ENCODE measurements around the gene GSG1L2.

GSG1L2 gene

GRCh38 chr17:9859781-9860180 lies 37.9 kb upstream of the GSG1L2 start:
- DNase-seq (ENCODE audit: extremely low read depth, insufficient read length) = no peak
- no peak for TF ChIP-seq CTCF (IDR thresholded peaks at IDR 0.05; ENCODE audit: insufficient read depth, low read length, poor library complexity, severe bottlenecking)
- Histone ChIP-seq H3K27me3 (replicated peaks; ENCODE audit: control insufficient read depth, insufficient read depth, low read length) (no peaks in the 10 kb centered on the region; the same call in 1 of the 2 replicates), H3K36me3 (ENCODE audit: control insufficient read depth, insufficient read depth, low read length) (no peaks in the 10 kb centered on the region), H3K4me3 (replicated peaks; ENCODE audit: low read depth, low read length) (no peak overlapping the region)

GRCh38 chr17:9855036-9855435 lies 33.2 kb upstream of the GSG1L2 start:
- Histone ChIP-seq H3K4me3 (replicated peaks; ENCODE audit: low read depth, low read length) (no peak overlapping the region), H3K27me3 (replicated peaks; ENCODE audit: control insufficient read depth, insufficient read depth, low read length) (no peaks in the 10 kb centered on the region; the same call in 1 of the 2 replicates), H3K36me3 (ENCODE audit: control insufficient read depth, insufficient read depth, low read length) (no peaks in the 10 kb centered on the region)
- no peak for DNase-seq (ENCODE audit: extremely low read depth, insufficient read length)
- TF ChIP-seq CTCF (IDR thresholded peaks at IDR 0.05; ENCODE audit: insufficient read depth, low read length, poor library complexity, severe bottlenecking) = no peak

DNA sequence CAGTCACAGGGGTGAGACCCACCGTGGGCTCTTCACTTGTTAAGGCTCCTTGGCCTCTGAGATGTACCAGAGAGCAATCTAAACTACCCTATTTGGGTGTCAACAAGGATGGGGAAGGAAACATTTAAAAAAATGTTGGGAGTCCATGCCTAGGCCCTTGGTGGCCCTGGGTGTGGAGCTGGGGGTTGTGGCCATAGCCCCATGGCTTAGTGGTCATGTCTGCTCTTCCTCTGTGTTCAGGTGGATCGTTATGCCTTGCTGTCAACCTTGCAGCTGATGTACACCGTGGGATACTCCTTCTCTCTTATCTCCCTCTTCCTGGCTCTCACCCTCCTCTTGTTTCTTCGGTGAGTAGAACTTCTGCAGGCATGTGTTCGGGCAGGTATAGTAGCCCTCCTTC lies 32.4 kb upstream of the GSG1L2 start:
- Histone ChIP-seq H3K27me3 (replicated peaks; ENCODE audit: control insufficient read depth, insufficient read depth, low read length) (no peaks in the 10 kb centered on the region), H3K4me3 (replicated peaks; ENCODE audit: low read depth, low read length) (no peak overlapping the region), H3K36me3 (ENCODE audit: control insufficient read depth, insufficient read depth, low read length) (no peaks in the 10 kb centered on the region)
- no peak for TF ChIP-seq CTCF (IDR thresholded peaks at IDR 0.05; ENCODE audit: insufficient read depth, low read length, poor library complexity, severe bottlenecking)
- DNase-seq (ENCODE audit: extremely low read depth, insufficient read length) = no peak

DNA sequence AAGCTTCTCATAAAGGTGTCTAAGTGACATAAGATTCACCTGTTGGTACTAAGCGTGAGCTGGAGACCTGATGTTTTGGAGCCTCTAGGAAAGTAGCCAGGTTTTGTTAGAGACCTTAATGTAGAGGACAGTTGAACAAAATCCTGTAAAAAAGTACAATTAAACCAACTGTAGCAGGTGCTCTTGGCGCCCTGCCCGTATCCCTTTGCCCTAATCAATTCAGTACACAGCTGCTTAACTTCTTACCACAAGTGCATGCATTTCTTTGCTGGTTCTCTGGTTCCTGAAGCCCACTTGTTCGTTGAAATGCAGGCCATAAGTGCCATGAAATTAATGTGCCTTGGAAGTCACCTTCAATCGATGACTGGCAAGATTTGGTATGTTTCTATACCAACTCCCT lies 28.3 kb upstream of the GSG1L2 start:
- TF ChIP-seq CTCF (IDR thresholded peaks at IDR 0.05; ENCODE audit: insufficient read depth, low read length, poor library complexity, severe bottlenecking) = no peak
- DNase-seq (ENCODE audit: extremely low read depth, insufficient read length) = no peak
- Histone ChIP-seq H3K27me3 (replicated peaks; ENCODE audit: control insufficient read depth, insufficient read depth, low read length) (no peaks in the 10 kb centered on the region), H3K36me3 (ENCODE audit: control insufficient read depth, insufficient read depth, low read length) (no peaks in the 10 kb centered on the region), H3K4me3 (replicated peaks; ENCODE audit: low read depth, low read length) (no peak overlapping the region)

- no peak for DNase-seq (ENCODE audit: extremely low read depth, insufficient read length)
These were observed 23.4 kb upstream of the GSG1L2 start for GRCh38 chr17:9845306-9845705.

More at GRCh38 chr17:9845306-9845705, 23.4 kb upstream of the GSG1L2 start:
- no peaks in the 10 kb centered on the region for H3K36me3 ChIP-seq (ENCODE audit: control insufficient read depth, insufficient read depth, low read length)
- no peak overlapping the region for H3K4me3 ChIP-seq (replicated peaks; ENCODE audit: low read depth, low read length)
- no peaks in the 10 kb centered on the region; the same call in 1 of the 2 replicates for H3K27me3 ChIP-seq (replicated peaks; ENCODE audit: control insufficient read depth, insufficient read depth, low read length)
- no peak for TF ChIP-seq CTCF (IDR thresholded peaks at IDR 0.05; ENCODE audit: insufficient read depth, low read length, poor library complexity, severe bottlenecking)
